ENCODE data around the gene HCN1.

HCN1 gene

GRCh38 chr5:45252978-45253377 lies 443.2 kb downstream of the HCN1 start:
- no peak overlapping the region for H3K4me3 ChIP-seq (ENCODE audit: low read depth, low read length)
- no peak for TF ChIP-seq CTCF (IDR thresholded peaks at IDR 0.05; ENCODE audit: borderline replicate concordance, insufficient read depth, low read depth, low read length)

GRCh38 chr5:45252541-45252940 lies 443.6 kb downstream of the HCN1 start:
- TF ChIP-seq CTCF (IDR thresholded peaks at IDR 0.05; ENCODE audit: borderline replicate concordance, insufficient read depth, low read depth, low read length), result no peak

GRCh38 chr5:45225571-45226031 lies 470.6 kb downstream of the HCN1 start:
- no peak overlapping the region for H3K4me3 ChIP-seq (ENCODE audit: low read depth, low read length)
- TF ChIP-seq CTCF (IDR thresholded peaks at IDR 0.05; ENCODE audit: borderline replicate concordance, insufficient read depth, low read depth, low read length), result no peak

More at GRCh38 chr5:45252541-45252940, 443.6 kb downstream of the HCN1 start:
- H3K4me3 ChIP-seq (ENCODE audit: low read depth, low read length), result no peak overlapping the region

GRCh38 chr5:45205403-45205961 lies 490.7 kb downstream of the HCN1 start:
- no peak overlapping the region for H3K4me3 ChIP-seq (ENCODE audit: low read depth, low read length)
- no peak for TF ChIP-seq CTCF (IDR thresholded peaks at IDR 0.05; ENCODE audit: borderline replicate concordance, insufficient read depth, low read depth, low read length)
